ENCODE data around the gene RREB1. TPM values are rescaled to one million over a fixed set of nuclear protein-coding genes. Genes with fewer than 3 reads are reported as not detected.

The RREB1 gene
- total and polyA plus RNA-seq, 2 experiments from 2014 or later = 8.5 to 25.5 TPM

GRCh38 chr6:7236306-7237209 is 128.8 kb downstream of the RREB1 start:
- Histone ChIP-seq H4K20me1 (replicated peaks; ENCODE audit: insufficient read depth) (no peaks in the 10 kb centered on the region), H3K36me3 (ENCODE audit: insufficient read depth) (no peaks in the 10 kb centered on the region), H3K4me3 (no peak overlapping the region), H3F3A (replicated peaks; ENCODE audit: low read depth) (no peaks in the 10 kb centered on the region), H3K4me1 (ENCODE audit: insufficient read depth) (peaks cover 11% of the 10 kb centered on the region; the same call in 1 of the 2 replicates), H3K4me2 (no peak overlapping the region), H2AFZ (no peak overlapping the region), H3K27ac (ENCODE audit: low read depth) (no peak overlapping the region), H3K27me3 (ENCODE audit: insufficient read depth) (no peaks in the 10 kb centered on the region), H3K9me2 (ENCODE audit: insufficient read depth) (no peaks in the 10 kb centered on the region), H3K79me2 (replicated peaks; ENCODE audit: insufficient read depth) (no peaks in the 10 kb centered on the region)
- peaks cover 19% of the 10 kb centered on the region for H3K4me1 Mint-ChIP-seq
- DNase-seq (ENCODE audit: low spot score) (no peak), ATAC-seq (no peak)
- H3K27me3 Mint-ChIP-seq (ENCODE audit: insufficient read depth, low read depth, poor library complexity) = peaks cover 8% of the 10 kb centered on the region
- H3K4me3 Mint-ChIP-seq = no peak overlapping the region
- H3K27ac Mint-ChIP-seq = no peak overlapping the region
- TF ChIP-seq ZNF462 (CRISPR knock-in tag; IDR thresholded peaks at IDR 0.05) = no peak
- TF ChIP-seq ZNF114 (CRISPR knock-in tag; IDR thresholded peaks at IDR 0.05) = no peak
- no peak for TF ChIP-seq EZH2phosphoT487 (IDR thresholded peaks at IDR 0.05; ENCODE audit: unreplicated experiment)
- TF ChIP-seq REST (IDR thresholded peaks at IDR 0.05; ENCODE audit: unreplicated experiment) = no peak
- no peak for TF ChIP-seq EZH2 (IDR thresholded peaks at IDR 0.05; ENCODE audit: low read depth, unreplicated experiment)
- TF ChIP-seq CTCF (conservative IDR thresholded peaks at IDR 0.05; ENCODE audit: low read depth in 2 of 2) = no peak
- no peak for TF ChIP-seq NANOG (IDR thresholded peaks at IDR 0.05; ENCODE audit: borderline replicate concordance)
- no peak for TF ChIP-seq CREB1 (CRISPR knock-in tag; IDR thresholded peaks at IDR 0.05; ENCODE audit: low read depth)
- TF ChIP-seq ETS1 (IDR thresholded peaks at IDR 0.05) = no peak
- no peak for TF ChIP-seq JUNB (IDR thresholded peaks at IDR 0.05; ENCODE audit: unreplicated experiment)
- no peak for TF ChIP-seq ZNF331 (CRISPR knock-in tag; IDR thresholded peaks at IDR 0.05; ENCODE audit: low read depth)
- no peak for TF ChIP-seq STAT1 (IDR thresholded peaks at IDR 0.05; ENCODE audit: unreplicated experiment)
- no peak for TF ChIP-seq POLR2AphosphoS5 (IDR thresholded peaks at IDR 0.05; ENCODE audit: low read depth)
- no peaks in the 10 kb centered on the region for H3K9me3 Mint-ChIP-seq
- H3K36me3 Mint-ChIP-seq (ENCODE audit: low read depth) = peaks cover 12% of the 10 kb centered on the region; the same call in 2 of the 3 replicates

All from GM23338 (cell line).